ENCODE data around the gene PSKH1.
"Not testable (repeated sequence)": the region's sequence is repeated elsewhere in the genome, so short reads cannot be mapped to it uniquely, and the experiment has no call there.

Gene PSKH1

GRCh38 chr16:67961551-67961957 is 68.5 kb downstream of the PSKH1 start:
- DNase-seq (ENCODE audit: low read depth) = no peak

GRCh38 chr16:67962135-67962534 is 69.1 kb downstream of the PSKH1 start:
- DNase-seq (ENCODE audit: low read depth) = no peak

- DNase-seq (ENCODE audit: low read depth) = no peak
These were observed 70.2 kb downstream of the PSKH1 start for GRCh38 chr16:67963292-67963661.

- no peak for DNase-seq (ENCODE audit: low read depth)
These were observed 70.7 kb downstream of the PSKH1 start for GRCh38 chr16:67963662-67964321.

GRCh38 chr16:67964477-67965131 is 71.5 kb downstream of the PSKH1 start:
- DNase-seq (ENCODE audit: low read depth) = no peak

GRCh38 chr16:67965668-67966548 is 72.9 kb downstream of the PSKH1 start:
- DNase-seq (ENCODE audit: low read depth) = no peak

- DNase-seq (ENCODE audit: low read depth) = peak; percentile 72
These were observed 73.6 kb downstream of the PSKH1 start for GRCh38 chr16:67966549-67967182.

GRCh38 chr16:67967183-67967957 is 74.3 kb downstream of the PSKH1 start:
- DNase-seq (ENCODE audit: low read depth) = no peak

- peak; percentile 38 for DNase-seq (ENCODE audit: low read depth)
These were observed 74.9 kb downstream of the PSKH1 start for GRCh38 chr16:67967958-67968399.

GRCh38 chr16:67968400-67969253 is 75.6 kb downstream of the PSKH1 start, which contains the start of gene SLC12A4:
Gene SLC12A4, minus strand, starts transcription at chr16:67968637. Its CDS starts 84 bp downstream, at chr16:67968553.
- peak; percentile 82 for DNase-seq (ENCODE audit: low read depth)

GRCh38 chr16:67969254-67970039 is 76.4 kb downstream of the PSKH1 start:
- no peak for DNase-seq (ENCODE audit: low read depth)

- DNase-seq (ENCODE audit: low read depth) = no peak
These were observed 78.1 kb downstream of the PSKH1 start for GRCh38 chr16:67971111-67971510.

GRCh38 chr16:67972285-67972684 is 79.2 kb downstream of the PSKH1 start:
- DNase-seq (ENCODE audit: low read depth) = not testable (repeated sequence)

- no peak for DNase-seq (ENCODE audit: low read depth)
These were observed 82.5 kb downstream of the PSKH1 start for GRCh38 chr16:67975321-67976105.

GRCh38 chr16:67976205-67976604 is 83.2 kb downstream of the PSKH1 start:
- no peak for DNase-seq (ENCODE audit: low read depth)

GRCh38 chr16:67977005-67977404 is 84.0 kb downstream of the PSKH1 start:
- DNase-seq (ENCODE audit: low read depth) = no peak

GRCh38 chr16:67977469-67978227 is 84.6 kb downstream of the PSKH1 start:
- DNase-seq (ENCODE audit: low read depth) = no peak
